ENCODE measurements around the gene FAM83G.
"Not testable (repeated sequence)": the region's sequence is repeated elsewhere in the genome, so short reads cannot be mapped to it uniquely, and the experiment has no call there.

The FAM83G gene

DNA sequence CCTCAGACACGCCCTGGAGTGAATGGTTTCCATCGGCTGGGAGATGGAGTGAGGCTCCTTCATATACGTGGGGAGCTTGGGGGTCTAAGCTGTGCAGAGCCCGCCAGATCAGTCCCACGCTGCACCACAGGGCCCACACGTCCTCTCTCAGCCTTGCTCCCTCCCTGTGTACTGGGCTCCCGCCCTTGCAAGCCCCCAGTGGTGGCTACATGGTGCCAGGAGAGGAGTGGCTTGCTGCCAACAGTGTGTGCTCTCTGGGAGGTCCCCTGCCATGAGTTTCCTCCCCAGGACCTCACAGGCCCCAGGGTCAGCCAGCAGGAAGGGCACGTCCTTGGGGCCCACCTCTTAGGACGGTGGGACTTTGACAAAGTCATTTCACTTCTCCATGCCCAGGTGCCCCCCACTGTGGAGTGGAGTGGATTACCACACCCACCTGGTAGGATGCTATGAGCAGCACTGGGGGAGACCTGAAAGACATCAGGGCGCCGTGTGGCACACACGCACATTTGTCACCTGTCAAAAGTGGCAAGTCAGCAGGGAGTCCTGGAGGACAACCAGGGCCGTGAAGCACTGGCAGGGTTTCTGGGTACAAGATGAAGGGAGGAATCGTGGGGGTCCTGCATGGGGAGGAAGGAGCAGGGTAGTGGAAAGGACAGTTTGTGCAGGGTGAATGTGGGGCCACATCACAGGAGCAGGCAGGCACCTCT is 38.9 kb downstream of the FAM83G start:
- DNase-seq, result no peak

DNA sequence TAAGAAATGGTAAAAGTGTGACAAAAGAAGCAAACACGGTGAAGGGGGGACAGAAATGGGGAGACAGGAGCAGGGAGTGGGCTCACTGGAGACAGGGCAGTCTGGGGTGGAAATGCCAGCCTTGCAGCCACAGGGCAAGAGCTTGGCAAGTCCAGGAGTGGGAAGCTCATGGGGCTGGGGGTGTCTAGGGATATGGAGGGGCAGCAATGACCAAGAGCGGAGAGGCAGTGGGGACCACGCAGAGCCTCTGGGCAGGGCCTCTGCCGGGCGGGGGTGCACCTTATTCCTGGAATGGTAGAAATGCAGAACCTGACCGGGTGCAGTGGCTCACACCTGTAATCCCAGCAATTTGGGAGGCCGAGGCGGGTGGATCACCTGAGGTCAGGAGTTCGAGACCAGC is 40.0 kb downstream of the FAM83G start:
- no peak for DNase-seq

DNA sequence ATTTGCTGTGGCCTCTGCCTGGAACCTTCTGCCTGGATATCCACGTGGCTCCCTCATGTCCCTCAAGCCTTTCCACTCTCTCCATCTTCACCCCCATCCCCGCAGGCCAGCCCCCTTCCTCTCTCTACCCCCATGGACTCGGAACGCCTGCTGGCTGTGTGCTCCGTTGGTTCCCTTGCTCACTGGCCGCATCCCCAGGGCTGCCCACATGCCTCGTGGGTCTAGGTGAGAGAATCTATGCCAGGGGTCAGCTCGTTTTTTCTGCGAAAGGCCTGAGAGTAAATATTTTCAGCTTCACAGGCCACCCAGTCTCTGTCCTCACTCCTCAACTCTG is 40.6 kb downstream of the FAM83G start:
- no peak for DNase-seq

DNA sequence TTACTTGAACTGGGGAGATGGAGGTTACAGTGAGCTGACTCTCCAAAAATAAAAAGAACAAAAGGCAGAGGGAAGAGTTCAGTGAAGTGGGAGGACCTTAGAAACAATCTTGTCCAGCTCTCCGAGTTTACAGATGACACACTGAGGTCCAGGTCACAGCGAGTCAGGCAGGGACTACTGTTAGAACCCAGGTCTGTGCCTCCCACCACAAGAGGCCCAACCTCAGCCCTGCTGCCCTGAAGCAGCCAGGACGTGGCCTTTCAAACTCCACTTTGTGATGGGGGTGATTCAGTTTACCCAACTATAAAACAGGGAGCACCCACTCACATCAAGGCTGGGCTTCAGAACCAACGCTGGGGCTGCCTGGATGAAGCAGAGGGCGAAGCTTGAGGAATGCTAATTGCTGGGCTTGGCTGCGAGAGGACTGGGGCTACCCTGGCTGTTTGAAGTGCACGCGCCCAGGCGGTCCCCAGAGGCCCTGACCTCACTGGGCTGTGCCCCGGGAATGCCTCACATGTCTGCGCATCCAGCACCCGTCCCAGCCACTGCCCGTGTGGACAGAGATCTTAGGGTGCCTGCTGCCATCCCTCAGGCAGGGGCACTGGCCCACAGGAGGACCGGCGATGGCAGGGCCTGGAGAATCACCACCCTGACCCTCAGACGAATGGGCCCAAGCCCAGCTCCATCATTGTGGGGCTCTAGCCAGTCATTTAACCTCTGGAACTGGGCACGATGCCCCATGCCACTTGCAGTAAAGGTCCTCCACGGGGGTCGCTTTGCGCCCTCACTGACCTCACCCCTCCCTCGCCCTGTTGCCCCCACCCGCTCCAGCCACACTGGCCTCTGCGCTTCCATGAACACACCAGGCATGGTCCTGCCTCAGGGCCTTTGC is 41.2 kb downstream of the FAM83G start:
- DNase-seq, result no peak

DNA sequence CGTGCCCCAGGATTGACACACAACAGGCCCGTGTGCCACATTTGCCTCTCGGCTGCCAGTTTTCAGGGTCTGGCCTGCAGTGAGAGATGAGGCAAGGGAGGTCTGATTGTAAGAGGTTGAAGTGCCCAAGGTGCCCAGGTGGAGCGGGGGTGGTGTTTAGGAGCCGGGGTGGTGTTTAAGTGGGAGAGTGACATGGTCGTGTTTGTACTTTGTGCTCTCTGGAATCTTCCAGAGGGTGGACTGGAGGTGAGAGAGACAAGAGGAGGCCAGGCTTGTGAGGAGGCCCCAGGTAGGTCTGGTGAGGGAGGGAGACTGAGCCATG is 42.1 kb downstream of the FAM83G start:
- no peak for DNase-seq

DNA sequence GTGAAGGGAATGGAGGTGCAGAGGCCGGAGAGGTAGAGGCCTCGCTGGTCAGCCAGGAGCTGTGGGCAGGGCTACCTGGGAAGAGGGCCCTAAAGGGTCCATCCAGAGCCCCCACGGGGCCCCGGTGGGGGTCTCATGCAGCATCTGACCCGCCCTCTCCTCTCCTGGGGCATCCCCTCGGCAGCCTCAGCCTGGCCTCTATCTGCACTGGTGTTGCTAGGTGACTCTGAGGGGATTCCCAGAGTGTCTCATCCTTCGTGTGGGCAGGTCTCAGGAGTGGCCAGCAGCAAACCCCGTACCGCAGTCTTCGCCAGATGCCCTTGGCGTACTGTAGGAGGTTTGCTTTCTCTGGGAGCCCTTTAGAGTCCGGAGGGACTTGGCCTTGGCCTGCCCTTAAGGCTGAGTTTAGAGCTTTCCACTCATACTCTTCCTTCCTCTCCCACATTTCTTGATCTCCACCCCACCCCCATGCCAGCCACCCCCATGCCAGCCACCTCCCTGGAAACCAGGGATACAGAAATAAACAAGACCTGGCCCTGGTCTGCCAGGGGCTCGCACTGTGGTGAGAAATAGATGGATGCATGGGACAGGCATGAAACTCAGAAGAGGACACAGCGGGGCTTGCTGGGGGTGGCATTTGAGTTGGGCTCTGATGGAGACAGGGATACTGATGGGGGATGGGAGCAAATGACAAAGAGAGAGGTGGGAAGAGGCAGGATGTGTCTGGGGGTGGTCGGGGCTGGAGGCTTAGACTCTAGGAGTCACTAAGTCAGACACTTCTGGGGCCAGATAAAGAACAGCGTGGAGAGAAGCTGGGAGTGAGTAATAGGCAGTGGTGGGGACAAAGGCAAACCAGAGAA is 42.7 kb downstream of the FAM83G start:
- peak; percentile 36 for DNase-seq

DNA sequence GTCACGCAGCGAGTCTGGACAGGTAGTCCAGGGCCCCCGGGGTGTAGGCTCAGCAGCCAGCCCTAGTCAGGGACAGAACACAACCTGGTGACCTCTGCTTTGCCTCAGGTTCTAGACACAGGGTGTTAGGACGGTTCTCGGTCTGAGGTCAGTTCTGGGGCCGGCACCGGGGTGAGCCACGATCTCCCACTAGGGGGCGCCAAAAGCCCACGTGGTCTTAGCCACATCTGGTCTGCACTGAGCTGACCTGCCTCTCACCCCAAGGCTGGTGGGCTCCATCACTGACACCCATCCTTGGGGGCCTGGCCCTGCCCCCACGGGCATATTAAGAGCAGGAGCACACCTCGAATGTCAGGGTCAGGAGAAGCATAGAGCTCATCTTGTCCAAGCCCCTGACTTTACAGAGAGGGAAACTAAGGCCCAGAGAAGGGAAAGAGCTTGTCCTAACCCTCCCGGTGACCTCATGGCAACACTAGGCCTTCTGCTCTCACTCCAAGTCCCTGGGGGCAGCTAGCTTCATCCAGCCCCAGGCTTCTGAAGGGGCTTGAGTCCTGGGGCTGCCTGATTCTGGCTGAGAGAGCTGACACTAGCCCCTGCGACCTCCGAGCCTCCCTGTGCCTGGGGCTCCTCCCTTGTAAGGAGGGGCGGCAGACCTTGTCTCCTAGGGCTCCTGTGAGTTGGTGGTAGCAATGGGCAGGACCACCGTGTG is 43.6 kb downstream of the FAM83G start:
- peak; percentile 70 for DNase-seq

DNA sequence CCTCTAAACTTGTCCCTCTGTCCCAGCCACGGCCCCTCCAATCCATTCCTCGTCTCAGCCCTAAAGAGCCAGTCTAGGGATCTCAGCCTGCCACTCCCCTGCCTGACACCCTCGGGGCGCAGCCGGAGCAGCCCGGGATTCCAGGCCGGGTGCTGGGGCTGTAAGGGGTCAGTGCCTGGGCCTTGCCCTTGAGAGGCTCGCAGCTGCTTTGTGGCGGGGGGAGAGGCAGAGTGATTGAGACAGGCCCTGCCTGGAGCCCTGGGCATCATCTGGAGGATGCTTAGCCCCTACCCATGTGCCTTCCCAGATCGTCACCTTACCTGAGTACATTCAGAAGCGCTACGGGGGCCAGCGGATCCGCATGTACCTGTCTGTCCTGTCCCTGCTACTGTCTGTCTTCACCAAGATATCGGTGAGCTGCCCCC is 44.3 kb downstream of the FAM83G start:
- DNase-seq, result no peak

DNA sequence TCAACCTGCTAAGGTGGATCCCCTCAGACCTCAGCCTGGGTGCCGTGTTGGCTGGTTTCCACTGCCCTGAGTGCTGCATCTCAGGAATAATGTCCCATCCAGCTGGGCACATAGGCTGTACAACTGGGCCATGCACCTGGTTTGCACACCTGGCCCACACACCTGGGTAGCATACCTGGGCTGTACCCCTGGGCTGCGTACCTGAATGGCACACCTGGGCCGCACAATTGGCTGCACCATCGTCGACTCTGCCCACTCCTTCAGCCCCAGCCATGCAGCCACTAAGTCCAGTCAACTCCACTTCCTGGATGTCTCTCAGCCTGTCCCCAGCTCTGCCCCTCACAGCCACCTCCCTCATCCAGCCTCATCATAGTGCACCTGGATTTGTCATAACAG is 44.7 kb downstream of the FAM83G start:
- DNase-seq, result no peak

DNA sequence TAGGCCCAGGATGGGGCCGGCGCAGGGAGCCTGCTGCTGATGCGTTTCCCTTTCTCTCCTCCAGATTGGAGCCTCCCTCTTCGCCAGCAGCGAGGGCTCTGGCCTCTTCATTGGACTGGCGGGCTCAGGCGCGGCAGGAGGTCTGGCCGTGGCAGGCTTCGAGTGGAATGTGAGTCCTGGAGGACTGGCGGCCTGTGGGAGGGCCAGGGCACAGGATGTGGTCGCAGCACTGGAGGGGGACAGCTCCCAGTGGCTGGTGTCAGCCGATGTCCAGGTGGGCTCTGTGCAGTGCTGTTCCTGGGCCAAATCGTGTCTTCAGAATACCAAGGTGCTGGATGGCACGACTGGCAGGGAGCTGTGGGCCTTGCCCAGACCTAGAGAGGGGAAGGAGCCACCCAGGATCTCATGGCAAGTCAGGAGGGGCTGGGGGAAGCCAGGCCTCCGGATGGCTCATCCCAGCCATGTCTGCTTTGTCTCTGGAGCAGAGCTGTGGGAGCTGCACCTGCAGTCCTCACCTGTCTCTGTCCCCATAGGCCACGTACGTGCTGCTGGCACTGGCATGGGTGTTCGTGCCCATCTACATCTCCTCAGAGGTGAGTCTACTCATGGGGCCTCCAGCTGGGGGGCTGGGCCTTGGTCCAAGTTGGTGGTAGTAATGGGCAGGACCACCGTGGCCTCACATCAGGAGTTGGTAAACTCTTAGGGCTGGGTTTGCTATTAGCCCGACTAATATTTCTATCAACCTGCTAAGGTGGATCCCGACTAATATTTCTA is 45.3 kb downstream of the FAM83G start:
- no peak for DNase-seq

DNA sequence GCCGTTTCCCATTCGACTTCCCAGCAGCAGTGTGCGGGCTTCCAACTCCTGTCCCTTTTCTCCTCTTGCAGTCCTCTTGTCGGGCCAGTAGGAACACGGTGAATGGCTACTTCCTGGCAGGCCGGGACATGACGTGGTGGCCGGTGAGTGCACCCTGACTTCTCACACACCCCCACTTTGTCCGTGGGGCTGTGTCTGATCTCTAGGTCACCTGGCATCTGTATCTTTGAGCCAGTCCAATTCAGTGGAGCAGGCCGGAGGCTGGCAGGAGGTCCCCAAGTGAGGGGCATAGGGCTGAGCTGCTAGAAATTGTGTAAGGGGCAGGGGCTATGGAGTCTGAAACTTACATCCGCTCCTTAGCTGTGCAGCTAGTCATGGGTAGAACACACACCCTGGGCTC is 46.0 kb downstream of the FAM83G start:
- DNase-seq, result no peak

DNA sequence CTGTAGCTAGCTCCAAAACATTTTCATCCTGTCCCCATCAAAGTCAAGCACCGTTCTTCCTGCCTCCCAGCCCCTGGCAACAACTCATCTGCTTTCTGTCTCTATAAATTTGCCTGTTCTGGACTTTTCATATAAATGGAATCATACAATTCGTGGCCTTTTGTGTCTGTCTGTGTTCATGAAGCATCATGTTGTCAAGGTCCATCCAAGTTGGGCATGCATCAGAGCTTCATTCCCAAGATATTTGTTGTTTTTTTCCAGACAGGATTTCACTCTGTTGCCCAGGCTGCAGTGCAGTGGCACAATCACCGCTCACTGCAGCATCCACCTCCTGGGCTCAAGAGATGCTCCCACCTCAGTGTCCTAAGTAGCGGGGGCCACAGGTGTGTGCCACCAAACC is 46.7 kb downstream of the FAM83G start:
- DNase-seq, result no peak

DNA sequence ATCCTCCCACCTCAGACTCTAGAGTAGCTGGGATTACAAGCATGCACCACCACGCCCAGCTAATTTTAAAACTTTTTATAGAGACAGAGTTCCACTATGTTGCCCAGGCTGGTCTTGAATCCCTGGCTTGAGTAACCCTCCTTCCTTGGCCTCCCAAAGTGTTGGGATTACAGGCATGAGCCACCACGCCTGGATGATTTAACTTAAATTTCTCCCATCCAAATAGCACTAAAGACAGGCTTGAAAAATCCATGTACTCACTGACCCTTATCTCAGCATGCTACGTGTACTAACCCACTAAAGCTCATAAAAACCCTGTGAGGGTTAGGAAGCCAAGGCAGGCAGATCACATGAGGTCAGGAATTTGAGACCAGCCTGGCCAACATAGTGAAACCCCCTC is 48.0 kb downstream of the FAM83G start:
- no peak for DNase-seq

DNA sequence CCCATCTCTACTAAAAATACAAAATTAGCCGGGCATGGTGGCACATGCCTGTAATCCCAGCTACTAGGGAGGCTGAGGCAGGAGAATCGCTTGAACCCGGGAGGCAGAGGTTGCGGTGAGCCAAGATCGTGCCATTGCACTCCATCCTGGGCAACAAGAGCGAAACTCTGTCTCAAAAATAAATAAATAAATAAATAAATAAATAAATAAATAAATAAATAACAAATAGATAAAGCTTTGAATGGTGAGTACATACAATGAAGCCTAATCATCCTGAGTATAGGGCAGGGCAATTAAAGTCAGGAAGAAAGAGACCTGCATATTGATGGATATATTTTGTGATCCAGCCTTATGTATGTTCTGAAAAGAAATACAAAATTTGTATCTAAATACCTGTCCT is 48.5 kb downstream of the FAM83G start:
- not testable (repeated sequence) for DNase-seq

DNA sequence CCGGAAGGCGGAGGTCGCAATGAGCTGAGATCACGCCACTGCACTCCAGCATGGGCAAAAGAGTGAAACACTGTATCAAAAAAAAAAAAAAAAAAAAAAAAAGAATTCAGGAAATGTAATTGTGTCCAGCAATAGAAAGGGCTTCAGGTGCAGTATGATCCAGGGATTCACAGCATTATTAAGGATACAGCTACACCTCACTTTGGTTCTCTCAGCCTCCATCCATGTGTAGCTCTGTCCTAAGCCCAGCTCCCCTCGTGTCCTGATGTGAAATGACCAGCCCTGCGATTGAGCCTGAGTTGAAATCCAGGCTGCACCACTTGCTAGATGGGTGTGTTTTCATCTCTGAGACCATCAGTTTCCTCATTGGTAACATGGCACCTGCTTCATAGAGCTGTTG is 49.6 kb downstream of the FAM83G start:
- DNase-seq, result no peak

DNA sequence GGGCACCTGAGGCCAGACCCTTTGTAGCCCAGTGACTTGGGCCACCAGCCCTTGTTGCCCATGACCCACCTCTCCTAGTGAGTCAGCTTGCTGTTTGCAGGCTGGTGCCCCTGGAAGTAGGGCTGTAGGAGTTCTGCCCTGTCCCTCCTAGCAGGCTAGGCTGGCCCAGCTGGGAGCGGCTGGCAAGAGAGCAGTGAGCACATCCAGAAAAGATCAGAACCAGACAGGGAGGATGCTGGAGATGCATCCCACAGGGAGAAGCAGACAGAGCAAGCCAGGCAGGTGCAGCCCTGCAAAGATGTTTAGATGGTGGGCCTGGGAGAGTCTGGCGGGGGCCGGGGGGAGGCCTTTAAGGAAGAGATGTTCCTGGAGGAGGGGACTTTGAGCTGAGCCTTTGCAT is 50.2 kb downstream of the FAM83G start:
- DNase-seq, result no peak

DNA sequence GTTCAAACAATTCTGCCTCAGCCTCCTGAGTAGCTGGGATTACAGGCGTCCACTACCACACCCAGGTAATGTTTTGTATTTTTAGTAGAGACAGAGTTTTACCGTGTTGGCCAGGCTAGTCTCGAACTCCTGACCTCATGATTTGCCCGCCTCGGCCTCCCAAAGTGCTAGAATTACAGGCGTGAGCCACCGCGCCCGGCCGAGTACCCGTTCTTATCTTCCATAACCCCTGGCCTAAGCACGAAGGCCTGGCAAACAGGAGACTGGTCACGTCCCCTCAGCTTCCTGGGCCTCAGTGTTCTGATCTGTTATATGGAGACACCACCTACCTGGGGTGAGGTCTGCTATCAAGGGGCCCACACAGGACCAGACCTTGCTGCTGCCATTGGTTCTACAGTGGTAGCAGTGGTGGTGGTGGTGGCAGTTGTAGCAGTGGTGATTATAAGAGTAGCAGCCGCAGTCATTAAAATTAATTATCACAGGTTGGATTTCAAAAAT is 51.3 kb downstream of the FAM83G start:
- DNase-seq, result no peak

DNA sequence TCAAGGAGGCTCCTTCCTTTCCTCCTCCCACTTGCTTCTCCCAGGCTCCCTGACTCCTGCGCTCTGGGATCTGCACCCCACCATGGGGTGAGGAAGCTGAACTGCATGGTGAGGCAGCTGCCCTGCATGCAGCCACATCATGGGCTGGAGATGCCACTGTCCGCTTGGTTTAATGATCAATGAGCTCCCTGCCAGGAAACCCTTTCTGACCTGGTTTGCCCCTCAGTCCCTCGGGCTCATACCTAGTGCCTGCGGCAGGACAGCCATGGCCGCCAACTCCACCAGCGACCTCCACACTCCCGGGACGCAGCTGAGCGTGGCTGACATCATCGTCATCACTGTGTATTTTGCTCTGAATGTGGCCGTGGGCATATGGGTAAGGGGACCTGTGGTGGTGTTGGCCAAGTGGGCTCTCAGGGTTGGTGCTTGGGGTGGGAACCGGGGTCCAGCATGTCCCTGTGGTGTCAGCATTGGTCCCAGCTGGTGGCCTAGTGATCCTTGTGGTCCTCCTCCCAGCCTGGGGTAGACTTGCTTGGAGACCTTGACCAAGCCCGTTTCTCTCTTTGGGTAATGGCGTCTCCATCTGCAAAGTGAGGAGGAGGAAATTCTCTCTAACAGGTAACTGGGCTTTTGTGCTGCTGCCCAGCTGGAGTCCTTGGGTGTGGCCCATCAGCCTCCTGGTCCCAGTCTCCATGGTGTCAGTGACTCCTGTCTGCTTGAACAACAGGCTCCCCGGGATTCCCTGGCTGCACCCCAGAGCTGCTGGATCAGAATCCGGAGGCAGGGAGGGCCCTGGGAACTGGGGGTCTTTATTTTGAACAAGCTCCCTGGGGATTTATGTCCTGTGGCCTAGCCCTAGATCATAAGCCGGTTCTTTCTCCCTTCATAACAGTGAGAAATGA is 52.4 kb downstream of the FAM83G start, which contains the start of gene SLC5A10:
Gene SLC5A10, plus strand, starts transcription at position 225 of the 902 bp plus-strand sequence. Its CDS starts 41 bp downstream, at position 266.
- DNase-seq, result no peak

DNA sequence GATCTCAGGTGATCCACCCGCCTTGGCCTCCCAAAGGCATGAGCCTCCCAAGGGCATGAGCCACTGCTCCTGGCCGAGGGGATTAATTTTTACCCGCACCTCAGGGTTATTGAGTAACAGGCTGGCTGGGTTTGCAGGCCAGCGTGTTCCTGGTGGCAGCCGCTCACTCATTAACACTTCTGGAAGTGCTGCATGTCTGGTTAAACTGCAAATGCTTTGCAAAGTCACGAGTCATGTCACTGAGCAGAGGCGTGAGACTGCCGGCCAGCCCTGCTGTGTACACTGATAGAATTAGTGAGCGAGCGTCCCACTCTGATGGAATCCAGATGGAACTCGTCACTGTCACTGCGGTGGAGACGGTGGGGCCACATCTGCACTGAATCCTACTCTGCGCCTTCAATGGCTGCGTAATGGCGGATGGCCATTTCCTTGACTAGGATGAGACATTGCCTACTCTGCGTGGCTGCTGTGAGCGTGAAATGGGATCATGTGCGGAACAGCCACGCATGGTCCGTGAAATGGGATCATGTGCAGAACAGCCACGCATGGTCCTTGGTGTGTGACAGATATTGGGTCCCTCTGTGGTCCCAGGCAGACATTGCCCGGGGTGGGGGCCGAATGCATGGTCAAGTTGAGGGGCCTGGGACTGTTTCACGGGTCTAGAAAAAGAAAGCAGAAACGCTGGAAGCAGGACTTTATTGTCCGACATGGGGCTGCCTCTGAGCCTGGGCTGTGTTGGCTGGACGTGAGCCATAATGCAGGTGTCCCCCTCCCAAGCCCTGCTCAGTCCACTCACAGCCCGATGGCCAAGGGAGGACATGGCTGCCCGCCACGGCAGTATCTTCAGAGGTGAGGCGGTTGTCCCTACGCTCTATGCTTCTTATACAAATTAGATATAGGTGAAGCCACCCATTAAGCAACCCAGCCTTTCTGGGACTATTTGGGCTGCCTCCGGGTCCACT is 53.3 kb downstream of the FAM83G start:
- no peak for DNase-seq

DNA sequence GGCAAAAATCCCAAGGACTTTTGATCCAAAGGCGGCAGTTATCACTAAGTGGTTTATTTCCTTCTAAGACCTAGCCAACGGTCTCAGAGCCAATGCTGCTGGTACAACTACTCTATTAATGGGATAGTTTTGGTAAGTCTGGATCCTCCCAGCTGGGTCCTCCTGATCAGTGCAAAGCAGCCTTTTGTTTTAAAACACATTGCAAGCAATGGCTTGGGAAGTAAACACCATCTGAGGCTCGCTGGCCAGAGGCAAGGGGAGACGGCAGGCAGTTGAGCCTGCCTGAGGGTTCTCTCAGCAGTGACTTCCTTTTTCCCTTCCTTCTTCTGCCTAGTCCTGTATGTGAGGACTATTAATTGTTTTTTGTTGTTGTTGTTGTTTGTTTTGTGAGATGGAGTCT is 54.2 kb downstream of the FAM83G start:
- no peak for DNase-seq

All from CD4-positive, alpha-beta T cell treated with Interleukin-4 for 4 hours (primary cell).